Hypothalamus (tissue), 51 donors: ENCODE results near the gene DDAH1.
"Not testable (repeated sequence)": the region's sequence is repeated elsewhere in the genome, so short reads cannot be mapped to it uniquely, and the experiment has no call there.

Source experiments
- DNase-seq, 51 donors: peaks; one replicate each; lab custom pipeline; 2025; lab: John Stamatoyannopoulos, UW

The DDAH1 gene

DNA sequence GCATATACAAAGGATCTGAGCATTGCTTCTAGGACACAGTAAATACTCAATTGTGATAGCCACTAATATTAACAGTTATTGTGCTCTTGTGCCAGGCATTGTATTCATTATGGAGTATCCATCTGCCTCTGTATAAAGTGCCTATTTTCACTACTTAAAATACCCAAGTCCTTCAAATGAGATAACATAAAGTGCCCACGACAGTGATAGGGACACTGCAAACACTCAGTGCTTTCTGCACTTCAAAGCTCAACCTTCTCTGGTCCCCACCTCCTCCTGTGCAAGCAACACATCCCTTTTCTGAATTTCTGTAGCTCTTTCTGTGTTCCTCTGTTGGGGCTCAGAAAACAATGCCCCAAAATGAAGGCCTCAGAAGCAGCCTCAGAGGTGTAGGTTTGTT lies 6.6 kb upstream of the DDAH1 start:
- no peak for DNase-seq

DNA sequence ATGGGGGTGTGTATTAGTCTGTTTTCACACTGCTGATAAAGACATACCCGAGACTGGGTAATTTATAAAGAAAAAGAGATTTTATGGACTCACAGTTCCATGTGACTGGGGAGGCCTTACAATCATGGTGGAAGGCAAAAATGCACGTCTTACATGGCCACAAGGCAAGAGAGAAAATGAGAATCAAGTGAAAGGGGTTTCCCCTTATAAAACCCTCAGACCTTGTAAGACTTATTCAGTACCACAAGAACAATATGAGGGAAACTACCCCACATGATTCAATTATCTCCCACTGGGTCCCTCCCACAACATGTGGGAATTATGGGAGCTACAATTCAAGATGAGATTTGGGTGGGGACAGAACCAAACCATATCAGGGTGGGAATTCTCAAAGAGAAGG lies 5.2 kb upstream of the DDAH1 start:
- not testable (repeated sequence) for DNase-seq

DNA sequence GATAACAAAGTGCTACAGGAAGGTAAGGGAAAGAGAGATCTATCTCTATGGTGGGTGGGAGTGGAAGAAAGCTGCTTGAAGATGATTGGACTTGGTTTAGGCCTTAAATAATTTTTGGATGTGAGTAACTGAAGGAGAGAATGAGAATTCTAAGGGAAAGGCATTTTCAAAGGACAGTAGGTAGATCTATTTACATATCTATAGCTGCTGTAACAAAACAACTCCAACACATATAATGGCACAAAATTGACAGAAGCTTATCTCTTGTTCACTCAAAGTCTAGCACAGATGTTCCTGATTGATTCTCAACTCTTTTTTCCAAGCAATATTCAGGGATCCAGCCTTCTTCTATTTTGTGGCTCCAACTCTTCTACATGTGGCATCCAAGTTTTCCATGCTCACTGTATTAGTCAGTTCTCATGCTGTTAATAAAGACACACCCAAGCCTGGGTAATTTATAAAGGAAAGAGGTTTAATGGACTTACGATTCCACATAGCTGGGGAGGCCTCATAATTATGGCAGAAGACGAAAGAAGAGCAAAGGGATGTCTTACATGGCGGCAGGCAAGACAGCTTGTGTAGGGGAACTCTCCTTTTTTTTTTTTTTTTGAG lies 3.1 kb upstream of the DDAH1 start:
- no peak for DNase-seq

DNA sequence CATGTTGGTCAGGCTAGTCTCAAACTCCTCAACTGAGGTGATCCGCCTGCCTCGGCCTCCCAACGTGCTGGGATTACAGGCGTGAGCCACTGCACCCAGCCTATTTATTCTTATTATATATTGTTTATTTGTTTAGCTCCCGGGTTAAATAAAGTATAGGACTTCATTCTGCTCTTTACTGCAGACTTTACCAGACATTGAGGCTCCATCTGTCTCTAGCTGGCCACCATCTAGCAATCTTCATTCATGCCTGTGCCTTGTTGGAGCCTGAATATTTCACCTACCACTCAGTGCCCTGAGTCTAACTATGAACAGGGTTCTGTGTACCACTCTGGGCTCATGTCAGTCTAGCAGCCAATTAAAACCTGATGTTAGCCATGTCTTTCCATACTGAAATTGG lies 2.1 kb upstream of the DDAH1 start:
- no peak for DNase-seq

DNA sequence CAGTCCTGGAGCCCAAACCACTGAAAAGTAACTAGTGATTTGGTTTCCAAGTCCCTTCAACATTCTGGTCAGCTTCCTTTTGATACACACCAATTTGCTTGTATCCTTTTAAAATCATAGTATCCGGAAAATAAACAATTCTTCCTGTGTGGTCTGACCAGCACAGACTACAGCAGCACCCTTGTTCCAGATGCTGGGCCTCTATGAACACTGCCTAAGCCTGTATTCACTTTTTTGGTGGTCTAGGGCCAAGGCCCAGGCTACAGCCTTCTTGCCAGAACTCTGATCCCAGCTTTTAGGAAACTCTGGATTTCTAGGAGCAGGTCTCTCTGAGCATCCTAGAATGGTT lies 801 bp upstream of the DDAH1 start:
- DNase-seq, result peak in 7 of 51 donors; percentile 5 to 31 (median 19)

DNA sequence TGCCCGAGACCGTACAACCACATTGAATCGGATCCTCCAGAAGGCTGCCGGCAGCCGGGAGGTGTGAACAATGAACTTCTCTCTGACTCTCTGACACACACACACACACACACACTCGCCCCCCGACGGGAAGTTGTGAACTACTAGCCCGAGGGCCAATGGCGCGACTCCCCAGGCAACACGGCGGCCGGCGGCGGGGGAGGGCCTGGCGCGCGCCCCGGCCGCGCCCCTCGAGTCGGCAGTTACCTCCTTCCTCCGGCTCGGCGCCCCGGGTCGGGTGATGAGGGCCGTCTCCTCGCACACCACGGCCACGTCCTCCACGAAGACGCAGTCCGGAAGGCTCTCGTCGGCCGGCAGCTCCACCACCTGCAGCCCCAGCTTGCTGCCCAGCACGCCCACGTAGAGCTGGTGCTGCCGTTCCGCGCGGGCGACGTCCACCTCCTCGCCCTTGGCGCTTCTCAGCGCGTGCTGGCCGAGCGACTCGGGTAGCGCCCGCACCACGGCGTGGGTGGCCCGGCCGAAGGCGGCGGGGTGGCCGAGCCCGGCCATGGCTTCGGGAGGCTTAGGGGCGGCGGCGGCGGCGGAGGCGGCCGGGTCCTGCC lies 361 bp downstream of the DDAH1 start:
- peak in 45 of 51 donors; percentile 13 to 82 (median 50) for DNase-seq

DNA sequence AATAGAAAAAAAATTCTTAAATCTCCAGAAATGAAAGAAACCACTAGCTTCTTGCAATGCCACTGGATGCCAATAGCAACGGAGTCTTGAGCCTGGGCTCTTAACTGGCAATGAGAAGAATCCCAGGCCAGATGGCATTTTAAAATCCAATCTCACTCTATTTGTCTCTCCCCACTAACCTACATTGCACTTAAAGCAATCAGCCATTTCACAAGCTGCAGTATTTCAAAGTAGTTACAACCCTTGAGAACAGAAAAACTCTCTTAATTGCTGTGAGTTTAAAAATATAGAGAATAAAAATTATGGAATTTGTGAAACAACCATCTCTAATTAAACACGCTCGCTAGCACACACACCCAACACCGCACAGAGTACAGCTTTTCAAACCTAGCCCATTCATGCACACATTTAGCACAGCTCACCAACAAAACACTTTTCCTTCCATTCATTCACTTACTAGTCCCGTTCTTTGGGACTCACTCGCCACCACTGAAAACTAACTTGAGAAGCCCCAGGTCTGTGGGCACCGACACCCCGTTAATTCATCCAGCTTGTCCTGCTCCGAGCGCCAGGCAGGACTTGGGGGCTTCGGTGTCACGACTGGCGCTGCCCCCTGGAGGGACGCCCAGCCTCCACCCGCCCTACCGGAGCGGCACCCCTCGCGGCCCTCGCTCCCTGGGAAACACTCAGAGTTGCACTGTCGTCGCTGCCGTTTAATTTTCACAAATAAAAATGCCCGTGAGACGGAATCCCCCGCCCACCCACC lies 1.0 kb downstream of the DDAH1 start:
- DNase-seq, result peak in 10 of 51 donors; percentile 1 to 60 (median 38)

DNA sequence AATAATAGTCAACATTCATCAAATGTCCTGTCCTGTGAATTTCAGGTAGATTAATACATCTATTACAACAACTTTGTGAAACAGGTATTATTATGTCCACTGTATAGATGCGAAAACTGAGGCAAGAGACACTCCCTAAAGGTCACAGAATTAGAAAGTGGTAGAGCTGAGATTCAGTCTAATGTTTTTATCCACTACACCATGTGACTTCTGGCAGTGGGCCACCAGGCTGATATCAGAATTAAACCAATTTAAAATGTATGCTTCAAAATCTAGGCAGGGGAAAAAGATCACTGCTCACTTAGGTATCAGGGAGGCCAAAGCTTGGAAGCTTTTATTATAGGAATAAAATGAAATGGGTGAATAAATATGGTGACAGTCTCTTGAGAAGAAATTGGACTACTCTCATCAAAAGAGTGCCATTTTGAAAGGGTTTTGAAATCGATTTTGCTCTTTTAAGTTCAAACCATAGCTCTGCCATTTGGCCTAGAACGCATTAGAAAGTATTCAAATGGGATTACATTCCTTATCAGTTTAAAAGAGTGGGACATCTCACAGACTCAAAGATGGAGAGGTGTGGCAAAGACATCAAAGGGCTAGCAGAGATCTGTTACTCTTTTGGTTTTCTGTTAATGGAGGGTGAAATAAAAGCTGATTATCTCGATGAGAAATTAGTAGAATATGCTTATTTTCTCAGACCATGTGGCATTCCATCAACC lies 1.9 kb downstream of the DDAH1 start:
- DNase-seq, result no peak

DNA sequence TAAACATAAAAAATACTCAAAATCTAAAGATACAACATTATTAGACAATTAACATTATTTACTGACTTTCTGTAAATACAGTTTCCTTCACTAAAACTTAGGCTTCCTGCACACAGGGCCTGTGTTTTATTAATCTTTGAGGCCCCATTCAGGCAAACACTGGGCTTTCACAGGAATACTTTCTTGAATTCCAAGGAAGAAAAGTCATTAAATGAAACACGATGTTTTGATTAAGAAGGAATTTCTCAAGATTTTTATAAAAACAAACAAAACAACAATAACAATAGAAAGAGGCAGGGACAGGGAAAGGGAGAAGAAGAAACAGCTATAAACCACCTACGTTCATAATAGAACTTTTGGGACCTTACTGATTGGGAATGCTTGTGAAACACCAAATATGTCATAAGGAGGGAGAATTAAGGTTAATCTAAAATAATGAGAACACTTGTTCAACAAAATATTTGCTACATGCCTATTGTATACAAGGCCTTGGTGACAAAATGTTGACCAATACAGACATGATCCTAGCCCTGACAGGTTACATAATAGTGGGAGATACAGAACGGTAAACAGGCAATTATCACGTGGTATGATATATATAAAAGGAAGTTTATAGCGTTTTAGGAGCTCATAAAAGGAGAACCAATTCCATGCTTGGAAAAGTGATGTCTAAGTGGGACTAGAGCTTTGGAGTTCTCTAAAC lies 3.6 kb downstream of the DDAH1 start:
- no peak for DNase-seq

DNA sequence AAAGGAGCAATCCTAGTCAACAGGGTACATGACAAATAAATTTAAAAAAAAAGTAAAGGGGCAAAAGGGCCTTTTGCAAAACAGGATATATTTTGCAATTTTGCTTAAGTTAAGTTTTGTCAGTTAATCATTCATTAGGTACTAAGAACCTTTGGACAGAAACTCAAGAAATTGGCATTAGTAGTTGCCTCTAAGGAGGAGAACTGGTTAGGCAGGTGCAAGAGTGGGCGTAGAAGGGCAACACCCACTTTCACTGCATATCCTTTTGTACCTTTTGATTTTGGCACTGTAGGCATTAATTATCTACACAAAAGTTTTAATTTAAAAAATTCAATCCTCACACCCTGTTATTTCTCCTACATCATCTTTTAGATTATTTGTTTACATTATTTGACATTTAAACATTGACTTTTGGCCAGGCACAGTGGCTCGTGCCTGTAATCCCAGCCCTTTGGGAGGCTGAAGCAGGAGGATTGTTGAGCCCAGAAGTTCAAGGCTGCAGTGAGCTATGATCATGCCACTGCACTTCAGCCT lies 4.3 kb downstream of the DDAH1 start:
- DNase-seq, result no peak

DNA sequence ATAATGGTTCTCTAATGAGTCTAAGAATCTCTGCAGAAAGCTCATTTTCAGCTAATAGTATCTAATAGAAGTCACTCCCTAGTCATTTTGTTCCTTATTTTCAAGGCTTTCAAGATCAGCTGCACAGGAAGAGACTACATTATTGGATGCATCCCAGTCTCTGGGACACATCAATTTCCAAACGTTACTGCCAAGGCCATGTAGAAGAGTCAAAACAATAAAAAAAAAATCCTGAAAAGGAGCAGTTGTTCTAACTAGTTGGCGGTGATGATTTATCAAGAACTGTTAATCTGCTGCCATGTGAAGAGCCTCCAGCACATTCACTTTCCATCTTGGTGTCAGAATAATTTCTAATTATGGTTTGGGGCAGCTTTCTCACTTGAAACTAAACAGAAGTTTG lies 5.7 kb downstream of the DDAH1 start:
- DNase-seq, result no peak

DNA sequence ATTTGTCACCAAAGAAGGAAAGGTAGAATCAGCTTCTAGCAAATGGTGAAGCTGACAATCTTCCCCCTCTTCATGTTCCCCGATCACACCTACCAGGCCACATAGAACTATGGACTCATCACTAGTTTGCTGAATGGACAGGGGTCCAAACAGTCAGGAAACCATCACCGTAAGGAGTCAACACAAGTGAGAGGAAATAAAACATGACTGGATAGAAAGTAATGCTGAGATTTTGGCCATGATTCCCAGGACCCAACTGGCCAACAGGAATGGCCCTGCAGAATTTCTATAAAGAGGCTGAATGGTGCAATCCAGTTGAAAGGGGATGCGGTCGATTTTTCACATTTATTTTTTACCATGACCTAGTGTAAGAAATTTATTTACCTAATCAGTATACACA lies 10.7 kb downstream of the DDAH1 start:
- no peak for DNase-seq

DNA sequence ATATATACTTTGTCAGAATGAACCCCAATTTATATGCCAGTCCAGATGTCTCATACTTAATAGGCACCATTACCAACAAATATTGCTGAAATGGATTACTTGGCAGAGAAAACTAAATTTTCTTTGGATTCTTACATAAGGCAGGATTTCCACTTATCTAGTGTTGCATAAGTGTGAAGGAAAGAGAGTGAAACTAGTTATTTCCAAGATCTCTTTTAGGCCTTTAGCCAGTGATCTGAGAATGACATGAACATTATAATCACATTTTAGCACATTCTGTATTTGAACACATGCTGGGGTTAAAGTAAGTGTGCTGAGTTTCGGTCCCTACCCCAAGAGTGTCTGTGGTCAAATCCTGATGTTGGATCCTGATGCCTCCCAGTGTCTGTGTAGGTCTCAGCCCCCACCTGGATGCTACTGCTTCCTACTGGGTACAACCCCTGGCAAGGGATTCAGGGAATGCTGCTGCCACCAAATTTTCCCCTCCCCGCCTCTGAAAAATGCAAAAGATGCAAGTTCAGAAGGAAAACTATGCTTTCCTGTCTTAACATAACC lies 11.2 kb downstream of the DDAH1 start:
- DNase-seq, result no peak

DNA sequence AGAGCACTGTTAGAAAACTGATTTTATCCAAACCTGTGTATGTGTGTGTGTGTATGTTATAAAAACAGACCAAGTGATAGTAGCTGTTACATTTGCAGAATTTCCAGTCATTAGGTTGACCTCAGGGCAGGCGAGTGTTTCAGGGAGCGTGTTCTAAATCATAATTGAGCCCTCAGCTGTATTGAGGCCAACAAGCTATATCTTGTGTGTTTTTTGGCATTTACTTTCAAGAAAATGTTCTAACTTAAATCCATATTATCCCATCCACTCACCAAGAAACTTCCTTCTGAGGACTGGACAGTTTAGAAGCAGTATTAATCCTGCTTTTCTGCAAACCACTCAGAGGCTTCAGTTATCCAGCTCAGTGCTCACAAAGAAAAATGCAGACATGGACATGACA lies 12.0 kb downstream of the DDAH1 start:
- no peak for DNase-seq

DNA sequence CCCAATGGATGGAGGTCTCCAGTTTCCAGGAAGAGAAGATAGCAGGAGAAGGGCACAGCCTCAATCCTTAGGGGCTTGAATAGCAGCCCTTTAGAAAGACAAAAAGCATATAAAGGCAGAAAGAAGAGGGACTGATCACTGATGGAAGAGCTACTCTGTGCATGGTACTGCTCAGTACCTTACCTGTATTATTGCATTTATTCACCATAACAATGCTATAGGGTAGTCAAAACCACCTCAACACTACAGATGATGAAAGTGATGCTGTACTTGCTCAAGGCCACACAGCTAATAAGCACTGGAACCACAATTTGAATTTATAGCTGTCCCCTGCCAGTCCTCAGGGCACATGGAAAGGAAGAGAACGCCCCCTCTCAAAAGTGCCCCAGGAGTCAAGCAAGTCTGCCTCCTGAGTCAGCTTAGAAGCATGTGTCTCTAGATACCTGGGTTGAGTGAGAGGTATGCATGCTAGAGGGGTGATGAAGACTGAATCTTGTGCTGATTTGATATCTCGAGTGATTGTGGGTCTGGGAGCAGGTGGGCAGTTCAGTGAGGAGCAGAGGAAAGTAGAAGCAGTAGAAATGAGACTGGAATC lies 13.6 kb downstream of the DDAH1 start:
- DNase-seq, result no peak

DNA sequence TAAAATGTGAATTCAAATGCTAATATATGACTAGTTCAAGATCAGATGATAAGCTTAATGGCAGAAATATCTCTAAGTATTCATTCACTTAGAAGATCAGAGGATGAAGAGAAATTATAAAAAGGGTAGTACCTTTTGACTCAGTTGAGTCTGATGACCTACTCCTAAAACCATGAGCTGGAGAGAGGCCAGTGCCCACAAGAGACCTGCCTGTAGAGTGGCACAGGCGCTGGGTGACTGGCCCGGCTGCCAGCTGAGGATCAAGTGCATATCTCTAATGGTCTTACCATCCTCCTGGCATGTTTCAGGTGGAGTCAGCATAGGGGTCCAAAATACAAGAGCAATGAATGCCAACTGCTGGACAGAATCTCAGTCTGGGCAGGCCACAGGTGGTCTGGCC lies 14.1 kb downstream of the DDAH1 start:
- DNase-seq, result no peak

DNA sequence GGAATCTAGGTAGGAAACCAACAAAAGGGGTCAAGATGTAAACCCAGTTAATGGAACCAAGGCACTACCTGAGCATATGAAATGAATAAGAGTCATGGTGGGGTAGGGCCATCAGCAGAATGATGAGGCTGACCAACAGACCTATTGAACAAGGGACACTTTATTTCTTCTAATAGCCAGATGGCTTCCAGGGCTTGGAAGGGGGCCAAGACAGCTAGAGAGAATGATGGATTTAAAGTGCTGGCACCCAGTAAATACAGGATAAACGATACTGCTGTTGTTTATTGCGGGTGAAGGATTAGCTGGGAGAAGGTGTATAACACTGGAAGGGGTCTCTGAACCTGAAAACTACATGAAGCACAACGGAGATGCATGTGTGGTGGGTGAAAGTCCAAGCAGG lies 15.6 kb downstream of the DDAH1 start:
- no peak for DNase-seq

DNA sequence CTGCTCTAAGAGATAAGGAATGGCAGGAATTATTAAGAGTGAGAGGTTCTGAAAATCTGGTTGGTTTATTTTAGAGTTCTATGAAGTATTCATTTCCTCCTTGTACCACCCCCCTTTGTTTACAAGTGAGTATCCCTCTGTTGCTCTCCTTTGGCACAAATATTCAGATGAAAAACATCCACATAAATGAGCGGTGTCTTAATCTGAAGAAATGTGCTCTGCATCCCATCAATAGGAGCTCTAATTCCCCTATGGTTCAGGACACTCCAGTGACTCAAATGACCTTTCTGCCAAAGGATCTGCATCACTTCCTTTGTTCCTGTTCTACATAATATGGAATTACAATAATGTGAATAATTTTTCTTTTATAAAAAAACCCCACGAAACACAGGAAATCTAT lies 16.6 kb downstream of the DDAH1 start:
- DNase-seq, result no peak

DNA sequence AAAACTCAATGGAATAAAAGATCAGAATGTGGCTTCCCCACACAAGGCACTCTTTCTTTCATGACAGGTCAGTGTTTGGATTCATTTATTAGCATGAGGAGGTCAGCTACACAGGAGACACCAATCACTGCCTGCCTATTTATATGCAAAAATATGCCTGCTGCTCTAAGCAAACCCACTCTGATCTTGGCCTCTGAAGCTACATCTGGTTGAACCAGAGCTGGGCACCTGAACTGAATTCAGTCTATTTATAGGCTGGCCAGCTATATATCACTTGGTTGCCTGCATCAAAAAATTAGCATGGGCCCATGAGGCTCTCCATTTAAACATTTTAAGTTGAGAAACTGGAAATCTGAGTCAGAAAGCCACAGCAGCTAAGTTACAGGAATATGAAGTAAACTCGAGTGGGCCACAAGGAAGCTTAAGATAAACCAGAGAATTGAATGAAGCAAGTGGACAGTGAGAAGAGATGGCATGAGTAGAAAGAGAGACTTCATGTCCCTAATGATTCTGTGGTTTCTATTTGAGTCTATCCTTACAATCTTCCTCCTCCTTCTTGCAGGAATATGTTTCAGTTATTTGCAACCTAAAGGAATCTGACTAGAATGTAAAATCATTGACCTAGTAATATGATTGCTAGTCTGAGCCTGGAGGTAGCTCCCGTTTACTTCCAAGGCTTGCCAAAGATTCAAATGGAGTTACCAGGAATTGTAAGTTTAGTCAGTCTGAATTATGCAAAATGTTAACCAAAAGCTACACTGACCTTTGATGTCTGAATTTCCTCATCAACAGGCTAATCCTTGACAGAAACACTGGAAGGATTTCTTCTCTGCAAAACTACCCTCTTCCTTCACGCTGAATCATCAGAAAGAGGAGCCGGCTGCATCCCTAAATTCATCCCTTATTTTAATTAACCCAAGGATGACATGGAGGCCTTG lies 17.7 kb downstream of the DDAH1 start:
- no peak for DNase-seq
